CD4-positive, alpha-beta T cell treated with Interferon gamma for 1 hour (primary cell): ENCODE results near the gene DLL3.
A peak's percentile ranks its signal among the peaks of the same experiment; 100 is the strongest.

Experiments
- DNase-seq: peaks from one replicate; pipeline ENCODE4 v3.0.0-alpha.2; 2020

DLL3 gene

GRCh38 chr19:39518458-39518857 lies 19.7 kb downstream of the DLL3 start:
- DNase-seq: no peak

DNA sequence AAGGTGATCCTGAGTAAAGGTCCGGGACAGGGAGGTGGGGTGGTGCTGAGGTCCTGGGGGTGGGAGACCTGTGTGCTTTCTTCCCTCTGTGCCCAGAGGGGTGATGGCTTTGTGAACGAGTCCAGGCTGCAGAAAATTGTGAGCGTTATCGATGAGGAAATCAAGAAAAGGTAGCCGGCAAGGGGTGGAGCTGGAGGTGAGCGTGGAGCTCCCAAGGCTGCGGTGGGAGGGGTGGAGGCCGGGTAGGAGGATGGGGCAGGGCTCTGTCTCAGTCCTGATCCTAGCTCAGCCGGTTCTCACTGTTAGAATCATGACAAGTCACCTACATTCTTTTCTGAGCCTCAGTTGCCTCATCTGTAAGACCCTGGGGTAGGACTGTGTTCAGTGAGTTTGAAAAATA lies 20.2 kb downstream of the DLL3 start:
- DNase-seq: no peak

GRCh38 chr19:39520541-39521484 lies 22.1 kb downstream of the DLL3 start:
- no peak for DNase-seq

GRCh38 chr19:39524495-39524894 lies 25.7 kb downstream of the DLL3 start:
- DNase-seq: no peak

DNA sequence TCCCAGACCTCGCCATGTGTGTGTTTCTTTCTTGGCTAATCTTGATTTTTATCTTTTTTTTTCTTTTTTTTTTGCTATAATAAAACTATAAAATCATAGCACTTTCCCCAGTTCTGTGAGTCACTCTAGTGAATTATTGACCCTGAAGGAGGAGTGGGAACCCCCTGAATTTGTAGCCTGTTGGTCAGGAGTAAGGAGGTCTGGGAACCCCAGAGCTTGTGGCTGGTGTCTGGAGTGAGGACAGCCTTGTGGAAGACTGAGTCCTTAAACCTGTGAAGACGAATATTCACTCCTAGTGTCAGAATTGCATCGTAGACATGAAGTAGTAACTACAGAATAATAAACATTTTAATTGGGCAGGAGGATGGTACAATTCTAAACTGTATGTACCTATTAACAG lies 26.5 kb downstream of the DLL3 start:
- no peak for DNase-seq

DNA sequence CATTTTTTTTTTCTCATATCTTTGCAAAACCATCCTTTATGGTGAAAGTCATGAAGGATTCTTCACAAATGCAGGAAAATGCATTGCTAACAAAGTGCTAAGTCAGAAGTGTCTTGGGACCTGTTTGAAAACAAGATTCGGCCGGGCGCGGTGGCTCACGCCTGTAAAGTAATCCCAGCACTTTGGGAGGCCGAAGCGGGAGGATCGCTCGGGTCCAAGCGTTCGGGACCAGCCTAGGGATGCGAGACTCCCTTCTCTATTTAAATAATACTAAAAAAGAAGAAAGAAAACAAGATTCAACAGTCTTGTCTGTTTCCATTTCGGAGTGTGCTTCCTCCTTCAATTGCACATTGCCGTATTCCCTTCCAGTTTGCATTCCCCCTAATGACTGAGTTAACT lies 33.1 kb downstream of the DLL3 start:
- no peak for DNase-seq

DNA sequence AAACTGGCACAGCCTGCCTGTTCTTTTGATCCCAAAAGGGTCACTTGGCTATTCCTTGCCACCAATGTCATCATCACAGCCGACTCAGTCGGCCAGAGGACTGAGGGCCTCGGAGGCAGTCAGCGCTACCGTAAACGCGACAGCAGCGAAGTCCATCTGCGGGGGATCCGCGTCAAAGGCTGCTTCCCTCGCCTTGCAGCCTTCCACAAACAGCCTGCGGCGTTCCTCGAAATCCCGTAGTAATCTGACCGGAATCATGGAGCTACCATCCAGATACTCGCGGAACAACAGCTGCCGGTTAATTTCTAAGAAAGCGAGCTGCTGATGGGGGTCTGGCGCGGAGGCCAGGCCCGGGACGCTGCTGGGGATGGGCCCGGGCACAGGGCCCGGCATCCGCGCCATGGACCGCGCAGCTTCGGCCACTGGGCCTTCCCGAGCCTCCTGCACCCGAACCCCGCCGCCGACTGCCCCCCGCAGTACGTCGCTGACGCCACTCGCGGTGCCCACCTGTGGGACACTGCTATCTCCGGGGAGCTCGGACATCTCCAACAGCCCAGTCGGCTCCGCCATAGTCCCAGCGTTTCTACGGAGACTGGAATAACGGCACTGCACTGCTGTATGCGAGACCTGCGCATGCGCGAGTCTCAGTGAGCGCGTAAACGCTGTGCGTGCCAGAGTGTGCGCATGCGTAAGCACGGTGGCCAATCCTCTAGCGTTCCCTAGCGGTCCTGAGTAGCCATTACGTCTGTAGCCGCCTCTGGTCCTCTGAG lies 33.7 kb downstream of the DLL3 start, which contains the start of gene EID2B:
Gene EID2B (minus strand): TSS at position 620 of the 770 bp plus-strand sequence. CDS start 50 bp downstream, at position 570.
- peak; percentile 94 for DNase-seq

DNA sequence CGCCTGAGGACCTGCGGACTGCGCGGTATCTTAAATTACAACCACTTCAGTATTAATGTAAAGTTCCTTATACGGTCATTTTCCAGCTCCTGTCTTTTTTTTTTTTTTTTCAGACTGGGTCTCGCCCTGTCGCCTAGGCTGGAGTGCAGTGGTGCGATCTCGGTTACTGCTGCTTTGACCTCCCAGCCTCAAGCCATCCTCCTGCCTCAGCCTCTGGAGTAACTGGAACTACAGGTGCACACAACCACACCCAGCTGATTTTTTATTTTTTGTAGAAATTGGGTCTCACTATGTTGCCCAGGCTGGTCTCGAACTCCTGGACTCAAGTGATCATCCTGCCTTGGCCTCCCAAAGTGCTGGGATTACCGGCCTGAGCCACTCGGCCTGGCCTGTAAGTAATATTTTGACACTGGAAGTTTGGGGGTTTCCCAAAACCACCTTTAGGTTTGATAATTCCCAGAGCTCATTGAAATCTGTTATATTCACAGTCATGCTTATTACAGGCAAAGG lies 34.3 kb downstream of the DLL3 start:
- DNase-seq: no peak

- no peak for DNase-seq
These were observed 35.0 kb downstream of the DLL3 start for GRCh38 chr19:39533791-39534190.

- DNase-seq: no peak
These were observed 40.4 kb downstream of the DLL3 start for GRCh38 chr19:39539165-39539517.

- DNase-seq: peak; percentile 93
These were observed 41.0 kb downstream of the DLL3 start, which contains the start of gene EID2 for GRCh38 chr19:39539518-39540332. Gene EID2 (minus strand): TSS chr19:39540161. CDS start chr19:39540079, 82 bp downstream.

GRCh38 chr19:39540333-39540673 lies 41.6 kb downstream of the DLL3 start:
- DNase-seq: no peak

DNA sequence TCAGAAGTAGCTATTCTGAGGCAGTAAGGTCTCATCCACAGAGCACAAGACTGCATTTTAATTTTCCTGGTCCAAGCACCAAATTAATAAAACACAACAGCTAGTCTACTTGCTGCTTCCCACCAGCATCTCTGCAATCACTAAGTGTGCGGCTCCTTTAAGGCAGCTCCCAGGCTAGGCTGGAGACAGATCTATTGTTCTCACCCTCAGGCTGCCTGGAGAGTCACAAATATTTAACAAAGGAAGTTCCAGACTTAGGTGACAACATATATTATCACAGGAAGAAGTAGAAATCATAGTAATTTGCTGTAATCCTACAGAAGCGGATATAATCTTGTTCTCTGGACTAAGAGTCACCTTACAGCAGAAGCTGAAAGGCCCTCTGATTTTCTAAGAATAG lies 43.5 kb downstream of the DLL3 start:
- DNase-seq: no peak

DNA sequence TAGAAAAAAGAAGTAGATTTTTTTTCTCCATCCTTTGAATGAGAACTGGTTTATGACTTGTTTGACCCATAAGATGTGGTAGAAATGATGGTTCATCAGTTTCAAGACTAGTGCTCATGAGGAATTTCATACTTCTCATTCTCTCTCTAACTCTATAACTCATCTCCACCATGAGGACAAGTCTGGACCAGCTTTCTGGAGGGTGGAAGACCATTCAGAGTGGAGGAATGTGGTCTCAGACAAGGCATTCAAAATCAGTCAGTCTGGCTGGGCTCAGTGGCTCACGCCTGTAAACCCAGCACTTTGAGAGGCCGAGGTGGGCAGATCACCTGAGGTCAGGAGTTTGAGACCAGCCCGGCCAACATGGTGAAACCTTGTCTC lies 44.7 kb downstream of the DLL3 start:
- DNase-seq: no peak

DNA sequence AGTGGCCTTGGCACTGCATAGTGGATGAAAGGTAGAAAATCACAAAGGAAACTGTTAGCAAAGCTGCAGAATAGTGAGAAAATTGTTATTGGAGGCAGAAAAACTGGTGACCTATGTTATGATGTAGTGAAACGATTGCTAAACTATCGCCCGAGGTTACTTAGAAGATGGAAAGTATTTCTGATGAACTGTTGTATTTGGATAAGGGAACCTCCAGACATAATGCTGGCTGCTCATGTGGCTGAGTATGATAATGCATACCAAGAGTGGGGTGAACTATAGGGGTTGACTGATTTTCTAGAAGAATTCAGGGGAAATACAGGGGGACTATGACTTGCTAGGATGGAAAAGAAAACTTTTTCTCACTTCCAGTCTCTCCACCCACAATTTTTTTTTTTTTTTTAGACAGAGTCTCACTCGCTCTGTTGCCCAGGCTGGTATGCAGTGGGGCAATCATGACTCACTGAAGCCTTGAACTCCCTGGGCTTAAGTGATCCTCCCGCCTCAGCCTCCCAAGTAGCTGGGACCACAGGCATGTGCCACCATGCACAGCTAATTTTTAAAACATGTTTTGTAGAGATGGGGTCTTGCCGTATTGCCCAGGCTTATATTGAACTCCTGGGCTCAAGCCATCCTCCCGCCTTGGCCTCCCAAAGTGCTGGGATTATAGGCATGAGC lies 45.6 kb downstream of the DLL3 start:
- no peak for DNase-seq

GRCh38 chr19:39544911-39545310 lies 46.2 kb downstream of the DLL3 start:
- no peak for DNase-seq

DNA sequence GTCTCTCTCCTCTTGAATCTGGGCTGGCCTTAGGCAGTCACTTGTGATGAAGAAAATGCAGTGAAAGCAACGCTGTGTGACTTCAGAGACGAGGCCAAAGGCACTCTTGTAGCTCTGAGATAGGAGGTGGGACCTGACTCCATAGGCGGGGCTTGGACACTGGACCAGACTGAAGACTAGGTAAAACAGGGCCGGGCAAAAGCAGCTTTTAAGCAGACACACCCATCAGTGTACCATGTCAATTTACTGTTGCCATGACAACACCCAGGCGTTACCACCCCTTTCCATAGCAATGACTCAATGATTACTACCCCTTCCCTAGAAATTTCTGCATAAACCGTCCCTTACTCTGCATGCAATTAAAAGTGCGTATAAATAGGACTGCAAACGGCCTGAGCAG lies 47.9 kb downstream of the DLL3 start:
- no peak for DNase-seq

- DNase-seq: no peak
These were observed 51.5 kb downstream of the DLL3 start for GRCh38 chr19:39550197-39550596.

DNA sequence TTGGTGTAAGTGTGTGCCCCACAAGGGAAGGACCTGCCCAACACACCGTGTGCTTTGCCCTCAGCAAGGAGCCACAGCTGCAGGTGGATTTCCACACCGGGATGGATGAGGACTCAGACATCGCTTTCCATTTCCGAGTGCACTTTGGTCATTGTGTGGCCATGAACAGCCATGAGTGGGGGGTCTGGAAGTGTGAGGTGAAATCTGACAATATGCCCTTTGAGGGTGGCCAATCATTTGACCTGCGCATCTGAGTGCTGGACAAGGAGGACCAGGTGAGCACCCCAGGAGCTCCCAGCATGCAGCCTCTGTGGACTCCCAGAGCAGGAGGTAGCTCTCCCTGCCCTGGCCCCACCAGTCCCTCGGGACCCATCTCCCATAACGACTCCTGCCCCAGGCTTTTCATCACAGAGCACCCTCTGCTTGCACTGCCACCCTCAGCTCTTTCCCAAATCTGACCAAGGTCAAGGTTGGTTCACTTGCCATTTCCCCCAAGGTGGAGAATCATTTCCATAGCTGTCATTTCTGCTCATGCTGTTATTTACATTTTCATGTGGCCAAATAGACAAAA lies 54.4 kb downstream of the DLL3 start:
- DNase-seq: no peak

DNA sequence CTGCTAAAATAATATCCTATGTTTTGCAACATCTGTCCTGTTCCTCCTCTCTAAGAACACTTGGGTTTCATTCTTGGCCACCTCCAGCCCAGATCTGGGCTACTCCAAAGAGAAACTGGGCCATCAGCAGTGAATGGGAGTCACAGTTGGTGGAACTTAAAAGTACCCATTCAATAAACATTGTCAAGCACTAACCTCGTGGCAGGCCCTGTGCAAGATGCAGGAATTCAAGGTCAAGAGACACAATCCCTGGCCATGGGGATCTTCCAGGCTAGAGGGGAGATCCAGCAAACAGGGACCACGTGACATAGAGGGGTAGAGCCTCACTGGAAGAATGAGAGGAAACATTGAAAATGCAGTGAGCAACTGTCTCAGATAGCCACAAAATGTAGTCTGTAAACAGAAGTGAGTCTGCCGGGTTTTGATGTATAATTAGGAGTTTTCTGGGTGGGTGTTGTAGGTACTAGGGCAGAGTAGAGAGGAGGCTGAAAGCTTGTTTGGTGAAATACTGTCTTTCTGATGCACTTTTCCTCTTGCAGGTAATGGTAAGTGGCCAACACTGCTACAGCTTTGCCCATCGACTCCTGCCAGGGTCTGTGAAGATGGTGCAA lies 56.1 kb downstream of the DLL3 start:
- DNase-seq: no peak

DNA sequence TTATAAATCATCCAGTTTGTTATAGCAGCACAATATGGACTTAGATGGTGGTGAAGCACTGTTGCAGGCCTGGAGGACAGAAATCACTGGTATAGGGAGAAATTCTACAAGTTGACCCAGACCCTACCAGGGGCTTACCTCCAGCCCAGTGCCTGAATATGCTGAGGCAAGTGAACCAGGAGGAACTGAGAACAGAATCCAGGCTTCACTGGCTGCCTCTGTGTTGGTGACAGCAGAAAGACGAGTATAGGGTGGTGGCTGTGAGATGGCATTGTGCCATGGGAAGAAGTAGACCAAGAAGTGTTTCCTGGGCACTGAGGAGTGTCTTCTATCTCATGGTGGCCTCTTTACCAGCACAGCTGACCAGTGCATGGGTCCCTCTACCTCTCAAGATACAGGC lies 57.1 kb downstream of the DLL3 start:
- DNase-seq: no peak
